GM18508 (cell line): ENCODE measurements around the gene EHMT1.

ENCODE experiments used
- ATAC-seq: cut with Tn5 transposase; IDR thresholded peaks from one replicate; pipeline ENCODE4 v1.9.1; 2021; ENCODE audit warnings: moderate number of reproducible peaks; ENCODE audit not compliant: insufficient read depth, unreplicated experiment

Gene EHMT1

GRCh38 chr9:137688261-137688660 is 69.5 kb downstream of the EHMT1 start:
- no peak for ATAC-seq

GRCh38 chr9:137688725-137689124 is 69.9 kb downstream of the EHMT1 start:
- ATAC-seq: no peak

GRCh38 chr9:137689745-137690529 is 71.1 kb downstream of the EHMT1 start:
- no peak for ATAC-seq

GRCh38 chr9:137690930-137691645 is 72.3 kb downstream of the EHMT1 start:
- no peak for ATAC-seq

- ATAC-seq: no peak
These were observed 73.0 kb downstream of the EHMT1 start for GRCh38 chr9:137691646-137692351.

- ATAC-seq: no peak
These were observed 75.6 kb downstream of the EHMT1 start for GRCh38 chr9:137694236-137694959.

- no peak for ATAC-seq
These were observed 76.4 kb downstream of the EHMT1 start for GRCh38 chr9:137694962-137695875.

GRCh38 chr9:137696136-137696925 is 77.5 kb downstream of the EHMT1 start:
- ATAC-seq: no peak

- no peak for ATAC-seq
These were observed 78.4 kb downstream of the EHMT1 start for GRCh38 chr9:137697193-137697592.

GRCh38 chr9:137697832-137698231 is 79.0 kb downstream of the EHMT1 start:
- ATAC-seq: no peak

GRCh38 chr9:137700911-137701310 is 82.1 kb downstream of the EHMT1 start:
- no peak for ATAC-seq

- no peak for ATAC-seq
These were observed 84.0 kb downstream of the EHMT1 start for GRCh38 chr9:137702615-137703379.

- ATAC-seq: no peak
These were observed 85.2 kb downstream of the EHMT1 start for GRCh38 chr9:137703842-137704508.

GRCh38 chr9:137705443-137705863 is 86.6 kb downstream of the EHMT1 start:
- no peak for ATAC-seq

GRCh38 chr9:137705906-137706305 is 87.1 kb downstream of the EHMT1 start:
- ATAC-seq: no peak

GRCh38 chr9:137707361-137707760 is 88.6 kb downstream of the EHMT1 start:
- no peak for ATAC-seq

GRCh38 chr9:137708590-137709284 is 89.9 kb downstream of the EHMT1 start:
- no peak for ATAC-seq
